PFSK-1 (cell line): ENCODE measurements around the gene TPSG1.

Source experiments
- FOXP2 ChIP-seq: optimal IDR thresholded peaks from 2 replicates; pipeline ENCODE3; 2011; ENCODE audit warnings: borderline replicate concordance, control low read depth, inconsistent platforms; ENCODE audit not compliant: insufficient read depth; ENCODE audit errors: extremely low read length, extremely low read depth
- POLR2AphosphoS5 ChIP-seq: IDR thresholded peaks from 2 replicates; pipeline ENCODE4 v1.6.1; 2012; ENCODE audit warnings: low read depth, mild to moderate bottlenecking, control low read depth, low read length, moderate library complexity
- REST ChIP-seq, 2 experiments: IDR thresholded peaks; 2 replicates each; pipeline versions ENCODE4 v1.6.1 to v1.8.0; 2011 to 2012; ENCODE audit warnings: low read depth in 2 of 2, low read length in 2 of 2, control low read depth in 1 of 2, inconsistent platforms in 1 of 2, mild to moderate bottlenecking in 1 of 2, moderate library complexity in 1 of 2; ENCODE audit not compliant: insufficient read depth in 1 of 2
- SIN3A ChIP-seq: IDR thresholded peaks from 2 replicates; pipeline ENCODE4 v1.6.1; 2012; ENCODE audit warnings: mild to moderate bottlenecking, low read length, moderate library complexity, borderline replicate concordance; ENCODE audit not compliant: insufficient read depth
- TAF1 ChIP-seq: IDR thresholded peaks from 2 replicates; pipeline ENCODE4 v1.6.1; 2012; ENCODE audit warnings: low read length, control low read depth, borderline replicate concordance; ENCODE audit not compliant: insufficient read depth

The TPSG1 gene

GRCh38 chr16:1188432-1189189 lies 36.5 kb downstream of the TPSG1 start:
- TF ChIP-seq REST (IDR thresholded peaks at IDR 0.05; ENCODE audit: insufficient read depth in 1 of 2, low read depth in 2 of 2, low read length in 2 of 2): peak; percentile 96 to 97
- TF ChIP-seq TAF1: no peak
- TF ChIP-seq SIN3A: no peak
- TF ChIP-seq POLR2AphosphoS5: no peak
- TF ChIP-seq FOXP2: no peak

GRCh38 chr16:1184980-1185379 lies 40.1 kb downstream of the TPSG1 start:
- TF ChIP-seq SIN3A (no peak), POLR2AphosphoS5 (no peak), TAF1 (no peak), FOXP2 (no peak), REST (IDR thresholded peaks at IDR 0.05; ENCODE audit: insufficient read depth in 1 of 2, low read depth in 2 of 2, low read length in 2 of 2) (no peak)

GRCh38 chr16:1184156-1184868 lies 40.8 kb downstream of the TPSG1 start:
- TF ChIP-seq FOXP2: no peak

GRCh38 chr16:1182950-1183907 lies 41.8 kb downstream of the TPSG1 start:
- TF ChIP-seq SIN3A (no peak), FOXP2 (no peak), TAF1 (no peak), REST (IDR thresholded peaks at IDR 0.05; ENCODE audit: insufficient read depth in 1 of 2, low read depth in 2 of 2, low read length in 2 of 2) (no peak), POLR2AphosphoS5 (no peak)

GRCh38 chr16:1182316-1182671 lies 42.8 kb downstream of the TPSG1 start:
- TF ChIP-seq POLR2AphosphoS5 (no peak), FOXP2 (no peak), SIN3A (no peak), TAF1 (no peak), REST (IDR thresholded peaks at IDR 0.05; ENCODE audit: insufficient read depth in 1 of 2, low read depth in 2 of 2, low read length in 2 of 2) (no peak)
